NCI-H524 treated with DMSO at 0.1 percent for 48 hours (cell line): Measurements from ENCODE around the gene ACHE.
"Not testable (repeated sequence)": the region's sequence is repeated elsewhere in the genome, so short reads cannot be mapped to it uniquely, and the experiment has no call there.

Experiments used
- DNase-seq: peaks from one replicate; lab custom pipeline; 2025; lab: John Stamatoyannopoulos, UW

ACHE gene

GRCh38 chr7:100895701-100895955 lies at the start of gene ACHE:
Gene ACHE, minus strand, starts transcription at chr7:100895888. Its CDS starts 1,656 bp downstream, at chr7:100894232.
- DNase-seq, result no peak

- DNase-seq, result no peak
Measured at GRCh38 chr7:100944138-100944537, 48.5 kb upstream of the ACHE start.

- DNase-seq, result peak; percentile 81
Measured at GRCh38 chr7:100943693-100944092, 48.0 kb upstream of the ACHE start.

DNA sequence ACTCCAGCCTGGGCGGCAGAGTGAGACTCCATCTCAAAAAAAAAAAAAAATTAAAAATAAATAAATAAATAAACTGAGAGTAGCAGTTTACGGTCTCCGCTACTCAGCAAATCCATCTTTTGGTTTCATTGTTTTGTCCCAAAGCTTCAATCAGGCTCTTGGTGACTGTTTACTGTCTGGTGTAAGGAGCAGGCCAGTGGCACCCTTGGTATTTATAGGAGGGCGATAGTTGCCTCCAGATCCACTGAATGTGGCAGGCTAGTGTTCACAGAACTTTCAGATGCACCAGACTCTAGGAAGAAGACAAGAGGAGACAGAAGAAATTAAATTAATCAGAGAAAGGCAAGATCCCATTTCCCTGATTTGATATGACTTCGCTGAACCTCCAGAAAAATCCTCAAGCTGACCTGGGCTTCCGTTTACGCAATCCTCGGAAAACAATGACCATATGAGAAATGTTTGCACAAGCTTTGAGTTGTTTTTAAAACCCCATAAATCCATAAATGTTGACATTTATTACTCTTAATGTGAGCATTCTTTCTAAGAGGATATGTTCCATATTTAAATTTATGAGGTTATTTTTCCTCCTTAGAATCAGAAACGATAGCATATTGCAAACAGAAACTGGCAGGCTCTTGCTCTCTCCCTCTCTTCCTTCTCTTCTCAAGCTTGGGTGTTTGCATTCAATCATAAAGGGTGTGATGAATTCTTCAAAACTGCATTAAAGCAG lies 46.5 kb upstream of the ACHE start:
- DNase-seq, result no peak

GRCh38 chr7:100936167-100936566 lies 40.5 kb upstream of the ACHE start:
- not testable (repeated sequence) for DNase-seq

GRCh38 chr7:100935381-100935780 lies 39.7 kb upstream of the ACHE start:
- DNase-seq, result not testable (repeated sequence)

DNA sequence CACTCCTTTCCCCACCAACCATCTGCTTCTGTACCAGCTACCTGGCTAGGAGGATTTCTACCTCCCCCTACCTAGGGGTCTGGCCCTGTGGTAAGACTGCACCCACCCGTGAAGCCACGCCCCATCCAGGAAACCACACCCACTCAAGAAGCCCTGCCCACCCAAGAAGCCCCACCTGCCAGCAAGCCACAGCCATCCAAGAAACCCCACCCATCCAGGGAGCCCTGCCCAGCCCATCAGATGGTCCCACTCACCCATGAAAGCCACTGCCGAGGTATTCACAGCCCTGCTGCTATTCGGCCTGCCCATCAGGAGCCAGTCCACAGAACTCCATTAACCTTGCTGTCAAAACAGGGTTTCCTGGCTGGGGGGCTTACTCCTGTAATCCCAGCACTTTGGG lies 38.0 kb upstream of the ACHE start:
- no peak for DNase-seq

- DNase-seq, result no peak
Measured at GRCh38 chr7:100929808-100930174, 34.1 kb upstream of the ACHE start.

- DNase-seq, result not testable (repeated sequence)
Measured at GRCh38 chr7:100923616-100924015, 27.9 kb upstream of the ACHE start.

- no peak for DNase-seq
Measured at GRCh38 chr7:100921039-100921438, 25.4 kb upstream of the ACHE start.

DNA sequence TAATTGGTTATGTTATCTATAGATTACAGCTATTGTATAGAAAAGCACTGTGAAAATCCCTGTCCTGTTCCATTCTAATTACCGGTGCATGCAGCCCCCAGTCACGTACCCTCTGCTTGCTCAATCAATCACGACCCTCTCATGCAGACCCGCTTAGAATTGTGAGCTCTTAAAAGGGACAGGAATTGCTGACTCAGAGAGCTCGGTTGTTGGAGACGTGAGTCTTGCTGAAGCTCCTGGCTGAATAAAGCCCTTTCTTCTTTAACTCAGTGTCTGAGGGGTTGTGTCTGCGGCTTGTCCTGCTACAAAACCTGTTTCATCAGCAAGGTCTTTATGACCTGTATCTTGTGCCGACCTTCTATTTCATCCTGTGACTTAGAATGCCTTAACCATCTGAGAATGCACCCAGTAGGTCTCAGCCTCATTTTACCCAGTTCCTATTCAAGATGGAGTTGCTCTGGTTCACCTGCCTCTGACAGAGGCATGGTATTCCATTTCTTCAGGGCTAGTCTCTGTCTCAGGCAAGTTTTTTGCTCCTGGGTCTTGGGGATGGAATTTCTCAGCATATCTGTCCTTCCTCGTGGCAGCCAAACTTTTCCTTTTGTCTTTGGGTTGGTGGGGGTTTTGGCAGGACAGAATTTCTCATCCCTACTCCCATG lies 24.2 kb upstream of the ACHE start:
- DNase-seq, result not testable (repeated sequence)

DNA sequence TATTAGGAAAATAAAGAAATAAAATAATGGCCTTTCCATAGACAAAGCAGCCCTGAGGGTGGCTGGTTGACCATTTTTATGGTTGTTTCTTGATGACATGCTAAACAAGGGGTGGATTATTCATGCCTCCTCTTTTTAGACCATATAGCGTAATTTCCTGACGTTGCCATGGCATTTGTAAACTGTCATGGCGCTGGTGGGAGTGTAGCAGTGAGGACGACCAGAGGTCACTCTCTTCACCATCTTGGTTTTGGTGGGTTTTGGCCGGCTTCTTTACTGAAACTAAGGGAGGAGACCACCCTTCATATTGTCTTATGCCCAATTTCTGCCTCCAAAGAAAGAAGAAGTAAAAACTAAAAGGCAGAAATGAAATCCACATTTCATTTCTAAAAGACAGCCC lies 23.6 kb upstream of the ACHE start:
- DNase-seq, result not testable (repeated sequence)

GRCh38 chr7:100914879-100915447 lies 19.3 kb upstream of the ACHE start:
- no peak for DNase-seq

- DNase-seq, result no peak
Measured at GRCh38 chr7:100914208-100914878, 18.7 kb upstream of the ACHE start.

DNA sequence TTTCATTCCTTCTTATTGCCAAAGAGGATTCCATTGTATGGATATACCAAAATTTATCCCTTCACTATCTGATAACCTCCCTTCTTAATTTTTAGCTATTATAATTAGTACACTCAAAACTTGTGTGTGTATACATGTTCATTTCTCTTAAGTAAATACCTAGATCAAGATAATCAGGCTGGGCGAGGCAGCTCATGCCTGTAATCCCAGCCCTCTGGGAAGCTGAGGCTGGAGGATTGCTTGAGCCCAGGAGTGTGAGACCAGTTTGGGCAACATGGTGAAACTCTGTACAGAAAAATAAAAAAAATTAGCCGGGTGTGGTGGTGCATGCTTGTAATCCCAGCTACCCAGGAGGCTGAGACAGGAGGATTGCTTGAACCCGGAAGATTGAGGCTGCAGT lies 15.8 kb upstream of the ACHE start:
- no peak for DNase-seq

DNA sequence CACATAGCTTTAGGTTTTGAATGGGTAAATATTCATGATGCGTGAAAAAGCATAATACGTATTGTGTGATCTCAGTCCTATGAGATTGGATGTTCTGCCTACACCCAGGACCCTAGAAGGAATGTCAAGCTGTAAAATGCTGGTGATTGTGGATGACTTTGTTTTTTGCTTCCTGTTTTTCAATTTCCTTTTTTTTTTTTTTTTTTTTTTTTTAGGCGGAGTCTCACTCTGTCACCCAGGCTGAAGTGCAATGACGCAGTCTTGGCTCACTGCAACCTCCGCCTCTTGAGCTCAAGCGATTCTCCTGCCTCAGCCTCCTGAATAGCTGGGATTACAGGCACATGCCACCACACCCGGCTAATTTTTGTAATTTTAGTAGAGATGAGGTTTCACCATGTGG lies 14.8 kb upstream of the ACHE start:
- DNase-seq, result not testable (repeated sequence)

DNA sequence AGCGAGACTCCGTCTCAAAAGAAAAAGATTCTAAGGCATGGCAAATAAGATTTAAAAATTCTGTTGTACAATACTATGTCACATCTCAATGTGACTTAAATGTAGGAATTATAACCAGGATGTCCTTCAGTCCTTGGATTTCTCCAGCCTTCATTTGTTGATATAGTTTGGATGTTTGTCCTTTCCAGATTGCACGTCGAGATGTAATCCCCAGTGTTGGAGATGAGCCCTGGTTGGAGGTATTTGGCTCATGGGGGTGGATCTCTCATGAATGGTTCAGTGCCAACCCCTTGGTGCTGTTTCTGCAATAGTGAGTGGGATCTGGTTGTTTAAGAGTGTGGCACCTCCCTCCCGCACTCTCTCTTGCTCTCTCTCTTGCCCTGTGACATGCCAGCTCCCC lies 12.8 kb upstream of the ACHE start:
- DNase-seq, result no peak

DNA sequence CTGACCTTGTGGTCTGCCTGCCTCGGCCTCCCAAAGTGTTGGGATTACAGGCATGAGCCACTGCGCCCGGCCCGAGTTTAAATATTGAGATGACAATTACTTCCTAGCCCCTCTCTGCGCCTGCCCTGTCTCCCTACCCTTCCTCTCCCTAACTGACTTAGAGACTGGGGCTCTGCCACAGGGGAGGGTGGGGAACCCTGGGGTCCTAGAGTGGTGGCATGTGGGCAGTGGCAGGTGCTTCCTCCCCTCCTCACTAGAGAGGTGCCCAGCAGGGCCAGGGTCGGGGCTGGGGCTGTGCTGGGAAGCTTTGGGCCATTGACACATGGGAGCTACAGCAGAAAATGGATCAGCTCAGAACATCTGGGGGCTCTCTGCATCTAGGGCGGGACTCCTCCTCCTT lies 7.0 kb upstream of the ACHE start:
- no peak for DNase-seq

DNA sequence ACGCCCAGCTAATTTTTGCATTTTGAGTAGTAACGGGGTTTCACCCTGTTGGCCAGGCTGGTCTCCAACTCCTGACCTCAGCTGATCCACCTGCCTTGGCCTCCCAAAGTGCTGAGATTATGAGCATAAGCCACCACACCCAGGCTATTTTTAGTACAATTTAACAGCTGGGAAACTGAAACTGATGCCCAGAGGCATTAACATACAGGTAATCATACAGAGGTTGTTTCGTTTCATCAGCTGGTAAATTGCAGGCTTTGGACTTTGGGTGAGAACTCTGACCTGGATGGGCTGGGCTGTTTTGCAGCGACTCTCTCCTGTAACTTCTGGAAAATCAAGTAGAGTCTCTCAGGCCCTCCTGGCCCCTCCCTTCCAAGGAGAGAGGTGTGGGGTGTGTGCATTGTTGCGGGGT lies 6.2 kb upstream of the ACHE start:
- DNase-seq, result no peak

- no peak for DNase-seq
Measured at GRCh38 chr7:100900978-100901377, 5.3 kb upstream of the ACHE start.

- no peak for DNase-seq
Measured at GRCh38 chr7:100899432-100899831, 3.7 kb upstream of the ACHE start.

DNA sequence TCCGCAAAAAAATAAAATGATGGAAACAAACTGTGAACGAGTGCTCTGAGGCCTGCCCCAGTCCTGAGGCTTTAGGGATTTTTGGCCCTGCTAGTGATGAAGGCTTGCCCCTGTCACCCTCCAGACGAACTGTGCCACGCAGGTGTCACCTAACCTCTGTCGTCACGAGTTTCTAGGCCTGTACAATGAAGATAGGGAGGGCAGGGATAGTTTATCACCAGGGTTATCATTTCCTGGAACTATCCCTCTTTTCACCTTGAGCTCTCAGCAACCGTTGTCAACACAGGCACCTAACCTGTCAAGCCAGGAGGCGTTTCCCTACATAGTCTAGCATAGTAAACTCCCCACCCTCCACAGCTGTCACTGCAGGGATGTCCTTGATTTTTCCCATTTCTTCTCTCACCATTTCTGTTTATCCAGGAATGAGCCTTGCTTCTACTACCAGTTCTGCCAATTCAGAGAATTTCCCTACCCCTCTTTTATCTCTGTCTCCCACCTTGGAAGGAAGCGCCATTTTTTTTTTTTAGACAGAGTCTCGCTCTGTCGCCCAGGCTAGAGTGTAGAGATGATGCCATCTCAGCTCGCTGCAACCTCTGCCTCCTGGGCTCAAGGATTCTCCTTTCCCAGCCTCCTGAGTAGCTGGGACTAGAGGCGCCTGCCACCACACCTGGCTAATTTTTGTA lies 2.2 kb upstream of the ACHE start:
- no peak for DNase-seq
